Right cardiac atrium (tissue), 5 donors: Measurements from ENCODE around the gene NUP188. TPM values are rescaled to one million over a fixed set of nuclear protein-coding genes. Genes with fewer than 3 reads are reported as not detected.

Source experiments
- polyA plus RNA-seq: library from polyadenylated mRNA; stranded (reverse); fragments of 200-250 nt; gene quantifications from one replicate; pipeline ENCODE4 v1.2.3, GENCODE V29; 2013
- total RNA-seq, 4 donors: library from RNA; stranded (reverse); fragmentation: NEBNext Ultra II Directional; extraction: Animal tissue kit (Norgen Biotek cat#: 25700); gene quantifications; one replicate each; pipeline ENCODE4 v1.2.1, GENCODE V29; 2021
- donor health status: healthy with polysubstance abuse.
- donor health status: DM: no; HTN: yes; CAD: no.
- donor health status: DM: no; HTN: no; CAD: no.
- donor health status: DM: no; HTN: yes; CAD: no; lungs with severe emphysema.
- donor health status: DM: yes; HTN: yes; CAD: no.

NUP188 gene
- total and polyA plus RNA-seq, 5 donors, result 9.8 to 24.6 (median 17.2) TPM

Other genes starting within 250 kb of the NUP188 start
- gene PKN3, start 245.2 kb upstream of the NUP188 start, total RNA-seq, result 1 to 10 TPM; 4.7 to 8.7 (median 7.4) TPM
- 6.5 TPM for gene PKN3, start 245.2 kb upstream of the NUP188 start, polyA plus RNA-seq
- 10 to 100 TPM in 1 of 4 donors, 1 to 10 TPM in 3; 8.3 to 11.5 (median 9.4) TPM for gene ZDHHC12, start 223.6 kb upstream of the NUP188 start, total RNA-seq
- gene ZDHHC12, start 223.6 kb upstream of the NUP188 start, polyA plus RNA-seq, result 13.1 TPM
- 10 to 100 TPM; 40.6 to 56.8 (median 47.2) TPM for gene ZER1, start 175.8 kb upstream of the NUP188 start, total RNA-seq
- 34.7 TPM for gene ZER1, start 175.8 kb upstream of the NUP188 start, polyA plus RNA-seq
- 10 to 100 TPM; 15.8 to 20.8 (median 19.3) TPM for gene TBC1D13, start 160.4 kb upstream of the NUP188 start, total RNA-seq
- 12.5 TPM for gene TBC1D13, start 160.4 kb upstream of the NUP188 start, polyA plus RNA-seq
- 10 to 100 TPM; 42.9 to 70.5 (median 56.6) TPM for gene ENDOG, start 129.2 kb upstream of the NUP188 start, total RNA-seq
- 64.5 TPM for gene ENDOG, start 129.2 kb upstream of the NUP188 start, polyA plus RNA-seq
- gene SPOUT1, start 117.9 kb upstream of the NUP188 start, total RNA-seq, result 10 to 100 TPM; 13.4 to 22.1 (median 17.2) TPM
- 11.9 TPM for gene SPOUT1, start 117.9 kb upstream of the NUP188 start, polyA plus RNA-seq
- gene KYAT1, start 65.7 kb upstream of the NUP188 start, total RNA-seq, result 10 to 100 TPM; 10.1 to 18.0 (median 14.0) TPM
- gene KYAT1, start 65.7 kb upstream of the NUP188 start, polyA plus RNA-seq, result 14.7 TPM
- 10 to 100 TPM; 22.5 to 49.8 (median 26.3) TPM for gene LRRC8A, start 65.6 kb upstream of the NUP188 start, total RNA-seq
- gene LRRC8A, start 65.6 kb upstream of the NUP188 start, polyA plus RNA-seq, result 28.3 TPM
- 10 to 100 TPM; 30.4 to 64.4 (median 38.0) TPM for gene PHYHD1, start 26.7 kb upstream of the NUP188 start, total RNA-seq
- gene PHYHD1, start 26.7 kb upstream of the NUP188 start, polyA plus RNA-seq, result 57.8 TPM
- 10 to 100 TPM; 10.0 to 11.8 (median 11.2) TPM for gene DOLK, start 96 bp upstream of the NUP188 start, total RNA-seq
- gene DOLK, start 96 bp upstream of the NUP188 start, polyA plus RNA-seq, result 9.6 TPM
- 10 to 100 TPM; 36.1 to 47.4 (median 40.2) TPM for gene SH3GLB2, start 80.6 kb downstream of the NUP188 start, total RNA-seq
- 45.1 TPM for gene SH3GLB2, start 80.6 kb downstream of the NUP188 start, polyA plus RNA-seq
- gene MIGA2, start 88.9 kb downstream of the NUP188 start, total RNA-seq, result 10 to 100 TPM; 30.3 to 40.7 (median 36.2) TPM
- gene MIGA2, start 88.9 kb downstream of the NUP188 start, polyA plus RNA-seq, result 35.8 TPM
- 1 to 10 TPM; 6.3 to 7.3 (median 6.8) TPM for gene DOLPP1, start 133.4 kb downstream of the NUP188 start, total RNA-seq
- gene DOLPP1, start 133.4 kb downstream of the NUP188 start, polyA plus RNA-seq, result 3.3 TPM
- 10 to 100 TPM; 47.0 to 69.9 (median 56.8) TPM for gene CRAT, start 163.1 kb downstream of the NUP188 start, total RNA-seq
- gene CRAT, start 163.1 kb downstream of the NUP188 start, polyA plus RNA-seq, result 63.3 TPM
- 100 to 1,000 TPM; 115 to 170 (median 144) TPM for gene PTPA, start 163.7 kb downstream of the NUP188 start, total RNA-seq
- 147 TPM for gene PTPA, start 163.7 kb downstream of the NUP188 start, polyA plus RNA-seq
- gene IER5L, start 230.6 kb downstream of the NUP188 start, total RNA-seq, result 1 to 10 TPM; 6.7 to 9.4 (median 8.7) TPM
- gene IER5L, start 230.6 kb downstream of the NUP188 start, polyA plus RNA-seq, result 10.4 TPM